Endothelial cell of umbilical vein (primary cell): ENCODE measurements around the gene CNPY1. TPM values are rescaled to one million over a fixed set of nuclear protein-coding genes. Genes with fewer than 3 reads are reported as not detected.

ENCODE experiments used
- BruUV-seq: library from RNA; stranded (reverse); fragments of 400-500 nt; replicated peaks from 2 replicates; lab custom pipeline; 2021; lab: Mats Ljungman, UMichigan
- CTCF ChIA-PET: fragments of 300-600, 350-600 bp; sonication (Branson Sonifier 250); formaldehyde crosslinking; loops from one replicate; lab custom pipeline; 2021; ENCODE audit warnings: antibody characterized with exemption, inconsistent platforms; lab: Charles Lee
- POLR2A ChIA-PET: fragments of 300-600, 350-600 bp; sonication (Branson Sonifier 250); formaldehyde crosslinking; loops from one replicate; lab custom pipeline; 2021; ENCODE audit warnings: antibody characterized with exemption, inconsistent platforms; lab: Charles Lee
- DNase-seq: peaks from one replicate; pipeline ENCODE4 v3.0.0-alpha.2; 2011; ENCODE audit warnings: low read depth, low spot score
- FAIRE-seq: peaks from 2 replicates; lab custom pipeline; 2011; peaks lifted over from hg19 to GRCh38; lab: Jason Lieb, UNC
- H2AFZ ChIP-seq: 2 replicates; pipeline ENCODE4 v1.6.0; 2012; ENCODE audit warnings: low read depth, low read length, control low read depth, inconsistent platforms
- H3K27ac ChIP-seq: 2 replicates; pipeline ENCODE4 v1.5.1; 2011; ENCODE audit warnings: low read depth, mild to moderate bottlenecking, control low read depth, low read length, moderate library complexity; ENCODE audit not compliant: insufficient read depth
- H3K27me3 ChIP-seq, 2 experiments: 2 replicates each; pipeline versions ENCODE4 v1.6.0 to v1.6.1; 2011; ENCODE audit warnings: low read length in 2 of 2, mixed read lengths in 1 of 2; ENCODE audit not compliant: control insufficient read depth in 2 of 2, insufficient read depth in 2 of 2
- H3K36me3 ChIP-seq, 2 experiments: 2 replicates in 1 of 2; 3 replicates in 1 of 2; pipeline ENCODE4 v1.5.1; 2011; ENCODE audit warnings: low read length in 2 of 2, mild to moderate bottlenecking in 1 of 2, moderate library complexity in 1 of 2; ENCODE audit not compliant: control insufficient read depth in 2 of 2, insufficient read depth in 2 of 2; ENCODE audit errors: extremely low read depth in 1 of 2
- H3K4me1 ChIP-seq: 3 replicates; pipeline ENCODE4 v1.5.1; 2011; ENCODE audit warnings: mild to moderate bottlenecking, low read length; ENCODE audit not compliant: control insufficient read depth, insufficient read depth; ENCODE audit errors: extremely low read depth
- H3K4me2 ChIP-seq: 2 replicates; pipeline ENCODE4 v1.6.1; 2011; ENCODE audit warnings: low read length, control low read depth, mixed read lengths; ENCODE audit not compliant: insufficient read depth
- H3K4me3 ChIP-seq, 3 experiments: fragments of 200-600 bp in 1 of 3; sonication (generic), shearing (Covaris generic) in 1 of 3; replicated peaks in 1 of 3; 2 replicates each; pipeline ENCODE4 v1.5.1; 2011 to 2016; ENCODE audit warnings: control low read depth in 3 of 3, low read length in 3 of 3, mild to moderate bottlenecking in 2 of 3, inconsistent platforms in 1 of 3, low read depth in 1 of 3, moderate library complexity in 1 of 3; ENCODE audit not compliant: insufficient read depth in 1 of 3
- H3K79me2 ChIP-seq: 2 replicates; pipeline ENCODE4 v1.6.0; 2012; ENCODE audit warnings: low read length, inconsistent platforms; ENCODE audit not compliant: control insufficient read depth, insufficient read depth
- H3K9ac ChIP-seq: replicated peaks from 2 replicates; pipeline ENCODE3; 2011; ENCODE audit warnings: low read length, control low read depth; ENCODE audit not compliant: insufficient read depth; ENCODE audit errors: extremely low read depth
- H3K9me1 ChIP-seq: replicated peaks from 3 replicates; pipeline ENCODE4 v1.6.0; 2011; ENCODE audit warnings: mild to moderate bottlenecking, low read length; ENCODE audit not compliant: control insufficient read depth, insufficient read depth; ENCODE audit errors: extremely low read depth
- H3K9me3 ChIP-seq: replicated peaks from 2 replicates; pipeline ENCODE4 v1.5.1; 2012; ENCODE audit warnings: low read length, inconsistent platforms; ENCODE audit not compliant: control insufficient read depth, insufficient read depth
- H4K20me1 ChIP-seq: replicated peaks from 2 replicates; pipeline ENCODE3; 2011; ENCODE audit warnings: mild to moderate bottlenecking, low read length; ENCODE audit not compliant: control insufficient read depth, insufficient read depth; ENCODE audit errors: extremely low read depth
- CTCF ChIP-seq, 2 donors: IDR thresholded peaks; 1 replicate in 1 of 2; 2 replicates in 1 of 2; pipeline ENCODE4 v1.5.1; 2011; ENCODE audit warnings: low read length in 2 of 2, mild to moderate bottlenecking in 2 of 2, moderate library complexity in 2 of 2, control low read depth in 1 of 2, inconsistent platforms in 1 of 2, low read depth in 1 of 2; ENCODE audit not compliant: insufficient read depth in 1 of 2; ENCODE audit errors: extremely low read depth in 1 of 2
- EZH2 ChIP-seq: IDR thresholded peaks from 2 replicates; pipeline ENCODE4 v1.6.1; 2012; ENCODE audit warnings: borderline replicate concordance, low read depth, mild to moderate bottlenecking, moderate library complexity, low read length, inconsistent platforms; ENCODE audit not compliant: severe bottlenecking
- FOS ChIP-seq: IDR thresholded peaks from 2 replicates; pipeline ENCODE4 v1.6.1; 2011; ENCODE audit warnings: mild to moderate bottlenecking, low read length, moderate library complexity, borderline replicate concordance; ENCODE audit not compliant: insufficient read depth
- GATA2 ChIP-seq: IDR thresholded peaks from 2 replicates; pipeline ENCODE4 v1.7.0; 2011; ENCODE audit warnings: low read depth, mild to moderate bottlenecking, moderate library complexity, mixed read lengths, low read length; ENCODE audit not compliant: insufficient read length, insufficient read depth
- JUN ChIP-seq: IDR thresholded peaks from 2 replicates; pipeline ENCODE4 v1.6.1; 2011; ENCODE audit warnings: borderline replicate concordance, low read depth; ENCODE audit not compliant: insufficient read length, insufficient read depth
- MAX ChIP-seq: IDR thresholded peaks from 2 replicates; pipeline ENCODE4 v1.6.1; 2011; ENCODE audit not compliant: insufficient read depth, insufficient read length
- MYC ChIP-seq: IDR thresholded peaks from one replicate; pipeline ENCODE4 v1.6.1; 2011; ENCODE audit warnings: mild to moderate bottlenecking, low read depth, low read length
- POLR2A ChIP-seq: IDR thresholded peaks from 2 replicates; pipeline ENCODE4 v1.6.1; 2012; ENCODE audit warnings: low read depth, mild to moderate bottlenecking, control low read depth, low read length
- POLR2AphosphoS5 ChIP-seq: IDR thresholded peaks from 2 replicates; pipeline ENCODE4 v1.6.1; 2012; ENCODE audit warnings: low read depth, mild to moderate bottlenecking, control low read depth, low read length, moderate library complexity; ENCODE audit not compliant: insufficient read depth
- dilution Hi-C: fragments of 300-500 bp; cut with MboI; formaldehyde crosslinking; loops from one replicate; pipeline ENCODE4 v1.15.0; 2019; ENCODE audit warnings: low sequenced_read_pairs; ENCODE audit not compliant: extremely low pct_ligation_motif_present
- intact Hi-C: fragments of 100-400 bp; cut with micrococcal nuclease; formaldehyde crosslinking; loops from one replicate; pipeline ENCODE4 v1.10.0; 2022
- polyA plus RNA-seq, 4 experiments: library from polyadenylated mRNA; depleted of rRNA in 3 of 4; stranded (reverse) in 3 of 4; unstranded in 1 of 4; fragments of >200 nt; gene quantifications; 2 replicates each; pipeline versions ENCODE4 v1.2.1 to v1.2.3, GENCODE V29; 2011 to 2012; ENCODE audit warnings: missing spikeins in 1 of 4
- total RNA-seq: library from RNA; stranded (reverse); gene quantifications from 2 replicates; pipeline ENCODE4 v1.2.3, GENCODE V29; 2021

Gene CNPY1
- total and polyA plus RNA-seq, 2 donors (not counting 3 experiments of a cell fraction or from before 2014, with no cell fraction given): not detected

- dilution Hi-C loops: no loop called here
- Histone ChIP-seq H3K4me2 (no peak overlapping the region), H3K27ac (no peak overlapping the region), H2AFZ (no peak overlapping the region), H3K9me1 (no peaks in the 10 kb centered on the region), H3K4me1 (no peaks in the 10 kb centered on the region), H3K36me3 (no peaks in the 10 kb centered on the region), H3K9me3 (no peaks in the 10 kb centered on the region), H3K4me3 (no peak overlapping the region), H3K27me3 (no peaks in the 10 kb centered on the region), H3K9ac (no peak overlapping the region), H3K79me2 (no peaks in the 10 kb centered on the region), H4K20me1 (no peaks in the 10 kb centered on the region)
- TF ChIP-seq JUN: no peak
- TF ChIP-seq CTCF (IDR thresholded peaks at IDR 0.05; ENCODE audit: extremely low read depth in 1 of 2, insufficient read depth in 1 of 2, low read depth in 1 of 2, low read length in 2 of 2): no peak
- TF ChIP-seq POLR2AphosphoS5: no peak
- no peak for TF ChIP-seq MAX
- TF ChIP-seq EZH2: no peak
- no peak for TF ChIP-seq MYC
- no peak for TF ChIP-seq POLR2A
- TF ChIP-seq FOS: no peak
- no peak for TF ChIP-seq GATA2
- CTCF ChIA-PET: no interaction called here
- DNase-seq: no peak
- FAIRE-seq: no peak
- POLR2A ChIA-PET: no interaction called here
- intact Hi-C loops: no loop called here
- no TSS peak for BruUV-seq
Observed at GRCh38 chr7:155569681-155570080, 23.3 kb upstream of the CNPY1 start.
